ENCODE measurements around the gene PKN3. TPM values are rescaled to one million over a fixed set of nuclear protein-coding genes. Genes with fewer than 3 reads are reported as not detected.

PKN3 gene
- total RNA-seq: 14.7 TPM
- 3.9 TPM for polyA plus RNA-seq (ENCODE audit: insufficient read depth, low read depth, low replicate concordance)
- long read RNA-seq, donor 1: 0 reads
- long read RNA-seq, donor 2: 0 reads
- long read RNA-seq, donor 3, partial matches to known transcripts: 36 of 36 reads
- long read RNA-seq, donor 3, other reads (novel, unspliced or antisense): 0 of 36 reads
- long read RNA-seq, donor 4, partial matches to known transcripts: 6 of 6 reads
- long read RNA-seq, donor 4, other reads (novel, unspliced or antisense): 0 of 6 reads
- long read RNA-seq, donor 5: 0 reads
- long read RNA-seq, donor 6: 0 reads
- long read RNA-seq, donor 7, transcript PKN3-201 (22 exons, 3,375 nt): major isoform, 5 of 21 reads
- long read RNA-seq, donor 7, partial matches to known transcripts: 7 of 21 reads
- long read RNA-seq, donor 7, other reads (novel, unspliced or antisense): 9 of 21 reads
- long read RNA-seq, donor 8, partial matches to known transcripts: 26 of 26 reads
- long read RNA-seq, donor 8, other reads (novel, unspliced or antisense): 0 of 26 reads
- long read RNA-seq, donor 9: 0 reads
- long read RNA-seq, donor 10: 0 reads

GRCh38 chr9:128702445-128702948 is at the start of gene PKN3:
PKN3 (plus strand) TSS chr9:128702503; CDS start chr9:128702916, 413 bp downstream.
- FAIRE-seq: no peak
- intact Hi-C loops (cut with DNase I): no loop called here
- H3K9ac ChIP-seq (ENCODE audit: low read length in 3 of 3): peak within 1 kb of the TSS in 2 of 3 donors; percentile 48 to 51

DNA sequence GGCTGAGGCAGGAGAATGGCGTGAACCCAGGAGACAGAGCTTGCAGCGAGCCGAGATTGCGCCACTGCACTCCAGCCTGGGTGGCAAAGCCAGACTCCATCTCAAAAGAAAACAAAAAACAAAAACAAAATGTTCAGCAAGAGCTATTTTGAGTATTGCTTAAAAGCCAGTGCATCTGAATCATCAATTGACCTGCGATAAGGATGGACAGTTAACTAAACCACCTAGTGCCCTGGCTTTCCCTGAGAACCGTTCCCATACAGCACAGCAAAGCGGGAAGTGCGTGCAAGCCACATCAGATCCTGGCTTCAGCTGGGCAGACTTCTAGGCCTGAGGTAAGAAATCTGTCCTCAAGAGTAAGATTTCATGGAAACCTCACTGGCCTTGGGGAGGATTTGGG is 48.4 kb upstream of the PKN3 start:
- no peak overlapping the region for H3K9ac ChIP-seq (ENCODE audit: low read length in 3 of 3)
- no peak for FAIRE-seq

More at GRCh38 chr9:128702445-128702948, at the start of gene PKN3:
- Histone ChIP-seq H3K27me3 (ENCODE audit: control insufficient read depth, insufficient read depth, low read length) (no peaks in the 10 kb centered on the region), H3K27ac (ENCODE audit: low read depth in 2 of 2, low read length in 2 of 2) (peak within 1 kb of the TSS; percentile 30 to 74), H3K4me3 (ENCODE audit: low read length in 3 of 3) (peak within 1 kb of the TSS in 2 of 3 donors; percentile 48 to 59), H3K9me3 (ENCODE audit: control insufficient read depth in 2 of 3, insufficient read depth in 1 of 3, low read length in 3 of 3) (no peaks in the 10 kb centered on the region), H3K4me1 (ENCODE audit: control insufficient read depth in 2 of 3, insufficient read depth in 2 of 3, low read depth in 1 of 3, low read length in 3 of 3) (peaks cover 0 to 3% (median 0%) of the 10 kb centered on the region in 3 donors), H3K36me3 (ENCODE audit: control insufficient read depth in 2 of 3, insufficient read depth in 3 of 3, low read length in 3 of 3) (no peaks in the 10 kb centered on the region)
- DNase-seq: peak; percentile 92 to 95 (median 93)
- TF ChIP-seq CTCF (IDR thresholded peaks at IDR 0.05; ENCODE audit: borderline replicate concordance, extremely low read depth, insufficient read depth): peak; percentile 75

DNA sequence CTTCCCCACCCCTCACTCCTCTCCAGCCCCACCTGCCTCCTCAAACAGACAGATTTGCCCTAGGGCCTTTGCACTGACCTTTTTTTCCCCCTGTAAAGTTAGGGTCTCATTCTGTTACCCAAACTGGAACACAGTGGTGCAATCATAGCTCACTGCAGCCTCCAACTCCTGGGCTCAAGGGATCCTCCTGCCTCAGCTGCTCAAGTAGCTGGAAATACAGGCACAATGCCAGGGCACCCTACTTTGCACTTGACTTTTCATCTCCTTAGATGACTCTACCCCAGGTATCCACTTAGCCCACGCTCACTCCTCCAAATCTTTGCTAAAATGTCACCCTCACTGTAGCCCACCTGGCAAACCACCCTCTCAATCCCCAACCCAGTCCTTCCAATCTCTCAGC is 47.8 kb upstream of the PKN3 start:
- H3K36me3 ChIP-seq (ENCODE audit: control insufficient read depth in 2 of 3, insufficient read depth in 3 of 3, low read length in 3 of 3): no peaks in the 10 kb centered on the region
- no peak overlapping the region for H3K4me3 ChIP-seq (ENCODE audit: low read length in 3 of 3)
- H3K9ac ChIP-seq (ENCODE audit: low read length in 3 of 3): no peak overlapping the region
- intact Hi-C loops (cut with DNase I): no loop called here
- H3K27ac ChIP-seq (ENCODE audit: low read depth in 2 of 2, low read length in 2 of 2): no peak overlapping the region
- no peaks in the 10 kb centered on the region for H3K27me3 ChIP-seq (ENCODE audit: control insufficient read depth, insufficient read depth, low read length)
- H3K4me1 ChIP-seq (ENCODE audit: control insufficient read depth in 2 of 3, insufficient read depth in 2 of 3, low read depth in 1 of 3, low read length in 3 of 3): no peaks in the 10 kb centered on the region
- no peak for FAIRE-seq
- TF ChIP-seq CTCF (IDR thresholded peaks at IDR 0.05; ENCODE audit: borderline replicate concordance, extremely low read depth, insufficient read depth): no peak
- DNase-seq: no peak
- H3K9me3 ChIP-seq (ENCODE audit: control insufficient read depth in 2 of 3, insufficient read depth in 1 of 3, low read length in 3 of 3): no peaks in the 10 kb centered on the region

More for the DNA sequence above, 48.4 kb upstream of the PKN3 start:
- H3K27me3 ChIP-seq (ENCODE audit: control insufficient read depth, insufficient read depth, low read length): no peaks in the 10 kb centered on the region
- no peaks in the 10 kb centered on the region for H3K9me3 ChIP-seq (ENCODE audit: control insufficient read depth in 2 of 3, insufficient read depth in 1 of 3, low read length in 3 of 3)
- H3K27ac ChIP-seq (ENCODE audit: low read depth in 2 of 2, low read length in 2 of 2): no peak overlapping the region
- H3K4me1 ChIP-seq (ENCODE audit: control insufficient read depth in 2 of 3, insufficient read depth in 2 of 3, low read depth in 1 of 3, low read length in 3 of 3): no peaks in the 10 kb centered on the region
- TF ChIP-seq CTCF (IDR thresholded peaks at IDR 0.05; ENCODE audit: borderline replicate concordance, extremely low read depth, insufficient read depth): no peak
- intact Hi-C loops (cut with DNase I): no loop called here
- no peak overlapping the region for H3K4me3 ChIP-seq (ENCODE audit: low read length in 3 of 3)
- H3K36me3 ChIP-seq (ENCODE audit: control insufficient read depth in 2 of 3, insufficient read depth in 3 of 3, low read length in 3 of 3): no peaks in the 10 kb centered on the region
- no peak for DNase-seq
